GDM1 (cell line): ENCODE measurements around the gene PAX5.

Experiments
- DNase-seq: peaks from one replicate; lab custom pipeline; 2025; lab: John Stamatoyannopoulos, UW

The PAX5 gene

GRCh38 chr9:36960575-36960955 lies 73.5 kb downstream of the PAX5 start:
- DNase-seq: no peak

GRCh38 chr9:36959681-36960574 lies 74.1 kb downstream of the PAX5 start:
- no peak for DNase-seq

DNA sequence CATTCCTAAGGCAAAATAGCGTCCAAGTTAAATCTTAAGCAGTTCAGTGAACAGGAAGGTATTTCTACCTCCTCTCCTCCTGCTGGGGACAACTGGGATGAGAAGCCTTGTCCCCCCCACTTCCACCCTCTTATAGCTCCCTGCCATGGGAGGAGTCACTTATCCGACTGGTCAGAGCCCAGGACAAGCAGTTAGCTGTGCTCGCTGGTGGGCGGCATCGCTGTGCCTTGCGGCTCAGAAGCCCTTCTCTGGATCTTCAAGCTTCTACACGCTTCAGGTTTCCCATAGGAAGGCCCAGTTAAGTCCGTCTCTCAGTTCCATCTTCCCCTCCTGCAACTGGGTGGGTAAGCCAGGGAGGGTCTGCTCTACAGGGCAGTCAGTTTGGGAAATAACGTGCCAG lies 77.2 kb downstream of the PAX5 start:
- no peak for DNase-seq

- no peak for DNase-seq
Measured at GRCh38 chr9:36950389-36950788, 83.7 kb downstream of the PAX5 start.

GRCh38 chr9:36949466-36949865 lies 84.6 kb downstream of the PAX5 start:
- DNase-seq: no peak

- DNase-seq: no peak
Measured at GRCh38 chr9:36948051-36948450, 86.0 kb downstream of the PAX5 start.

DNA sequence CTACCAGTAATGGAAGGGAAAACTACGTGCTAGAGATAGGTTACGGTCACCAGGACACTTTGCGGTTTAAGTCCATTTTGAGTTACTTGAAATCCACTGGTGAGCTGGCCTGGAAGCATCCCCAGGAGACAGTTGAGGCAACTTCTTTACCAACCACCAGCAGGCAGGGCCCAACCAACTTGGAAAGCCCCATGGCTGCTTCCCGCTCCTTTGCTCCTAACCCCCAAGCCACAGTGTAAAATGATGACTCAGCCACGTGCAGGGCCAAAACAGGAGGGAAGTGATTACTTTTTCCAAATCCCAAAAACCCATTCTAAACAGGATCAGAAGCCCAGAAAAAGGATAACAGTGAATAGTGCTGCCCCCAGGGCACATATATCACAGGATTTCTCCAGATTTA lies 87.4 kb downstream of the PAX5 start:
- DNase-seq: no peak

GRCh38 chr9:36945999-36946398 lies 88.1 kb downstream of the PAX5 start:
- no peak for DNase-seq

- no peak for DNase-seq
Measured at GRCh38 chr9:36942891-36943290, 91.2 kb downstream of the PAX5 start.

- DNase-seq: no peak
Measured at GRCh38 chr9:36941441-36941840, 92.6 kb downstream of the PAX5 start.

GRCh38 chr9:36940881-36941280 lies 93.2 kb downstream of the PAX5 start:
- DNase-seq: no peak

GRCh38 chr9:36940500-36940853 lies 93.6 kb downstream of the PAX5 start:
- no peak for DNase-seq

GRCh38 chr9:36939655-36940499 lies 94.2 kb downstream of the PAX5 start:
- no peak for DNase-seq

GRCh38 chr9:36939214-36939613 lies 94.9 kb downstream of the PAX5 start:
- no peak for DNase-seq

DNA sequence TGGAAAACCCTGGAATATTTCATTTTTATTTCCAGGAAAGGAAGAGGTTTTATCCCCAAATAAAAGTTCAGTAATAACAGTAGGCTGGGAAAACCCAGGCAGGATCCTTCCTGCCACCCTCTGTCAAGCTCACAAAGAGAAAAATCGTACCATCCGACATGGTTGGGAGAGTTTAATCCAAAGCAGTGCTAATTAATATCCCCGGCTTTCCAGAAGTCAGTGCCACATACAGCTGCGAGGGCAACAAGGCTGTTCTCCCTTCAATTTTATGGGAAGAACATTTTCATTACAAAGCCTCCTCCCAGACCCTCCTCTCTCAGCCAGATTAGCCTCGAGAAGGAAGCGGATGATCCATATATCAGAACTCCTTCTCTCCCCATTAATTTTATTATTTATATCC lies 95.5 kb downstream of the PAX5 start:
- no peak for DNase-seq

GRCh38 chr9:36937951-36938350 lies 96.1 kb downstream of the PAX5 start:
- DNase-seq: no peak

- no peak for DNase-seq
Measured at GRCh38 chr9:36937346-36937745, 96.7 kb downstream of the PAX5 start.

- no peak for DNase-seq
Measured at GRCh38 chr9:36936498-36936831, 97.6 kb downstream of the PAX5 start.

DNA sequence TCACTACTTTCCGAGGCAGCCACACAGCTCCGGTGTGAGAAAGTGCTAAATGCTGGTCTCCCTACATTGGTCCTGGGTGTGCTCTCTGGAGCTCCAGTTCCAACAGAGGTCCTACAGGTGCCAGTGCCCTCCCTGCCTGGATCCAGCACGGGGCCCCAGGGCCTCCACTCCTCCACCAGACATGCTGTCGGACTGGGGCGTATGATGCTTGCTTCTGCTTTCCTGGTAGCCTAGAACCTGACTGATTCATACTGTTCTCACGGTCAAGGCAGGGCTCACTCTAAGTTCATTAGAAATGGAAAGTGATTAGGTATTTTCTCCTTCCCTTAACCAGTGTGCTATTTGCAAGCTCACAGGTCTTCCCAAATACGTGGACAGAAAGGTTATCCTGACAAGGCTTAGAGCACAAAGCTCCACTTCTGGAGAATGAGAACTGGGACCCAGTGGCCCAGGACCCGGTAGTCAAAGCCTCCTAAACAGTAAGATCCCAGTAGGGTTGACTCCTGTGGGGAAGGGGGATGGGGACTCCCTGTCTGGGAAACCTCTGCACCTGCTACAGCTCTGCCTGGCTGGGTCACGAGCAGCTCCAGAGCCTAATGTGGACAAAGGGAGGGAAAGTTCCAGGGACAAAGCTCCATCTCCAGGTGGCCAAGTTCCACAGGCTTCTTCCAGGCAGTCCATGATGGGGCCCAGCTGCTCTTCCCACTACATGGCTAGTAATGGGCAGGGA lies 98.1 kb downstream of the PAX5 start:
- no peak for DNase-seq

DNA sequence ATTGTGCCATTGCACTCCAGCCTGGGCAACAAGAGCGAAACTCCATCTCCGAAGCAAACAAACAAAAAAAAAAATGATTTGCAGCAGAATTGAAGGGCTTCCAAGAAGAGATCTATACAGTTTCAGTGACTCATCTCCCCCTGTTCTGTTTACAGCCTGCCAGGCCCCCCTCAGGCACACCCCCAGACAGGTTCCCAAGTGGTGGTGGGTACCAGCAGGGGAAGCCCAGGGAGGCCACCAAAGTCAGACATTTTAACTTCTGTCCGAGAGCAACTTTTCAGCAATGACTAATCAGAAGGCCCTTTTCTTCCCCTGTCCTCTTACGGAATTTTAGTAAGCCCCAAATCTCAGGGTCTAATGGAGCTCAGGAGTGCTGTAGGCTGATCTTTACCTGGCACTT lies 98.7 kb downstream of the PAX5 start:
- no peak for DNase-seq

- no peak for DNase-seq
Measured at GRCh38 chr9:36934478-36935065, 99.5 kb downstream of the PAX5 start.

- no peak for DNase-seq
Measured at GRCh38 chr9:36933676-36934215, 100.3 kb downstream of the PAX5 start.
